MM.1S (cell line): ENCODE results near the gene HOXA2.

Experiments
- DNase-seq: peaks from one replicate; pipeline ENCODE4 v3.0.0-alpha.2; 2015
- H2AFZ ChIP-seq: fragments of 300-600 bp; sonication (generic); 2 replicates; pipeline ENCODE4 v1.6.0; 2016; ENCODE audit warnings: antibody characterized with exemption, low read length
- H3F3A ChIP-seq: fragments of 300-600 bp; sonication (generic); 2 replicates; pipeline ENCODE4 v1.6.1; 2016; ENCODE audit warnings: mild to moderate bottlenecking, antibody characterized with exemption, low read length, moderate library complexity, mixed read lengths; ENCODE audit not compliant: insufficient read depth
- H3K27ac ChIP-seq: fragments of 300-600 bp; sonication (generic); 2 replicates; pipeline ENCODE4 v1.5.1; 2016; ENCODE audit warnings: mild to moderate bottlenecking, low read length
- H3K27me3 ChIP-seq: fragments of 300-600 bp; sonication (generic); replicated peaks from 2 replicates; pipeline ENCODE4 v1.6.0; 2016; ENCODE audit warnings: low read length; ENCODE audit not compliant: insufficient read depth
- H3K36me3 ChIP-seq: fragments of 300-600 bp; sonication (generic); replicated peaks from 2 replicates; pipeline ENCODE4 v1.6.1; 2016; ENCODE audit warnings: mild to moderate bottlenecking, low read length, mixed read lengths; ENCODE audit not compliant: insufficient read depth
- H3K4me1 ChIP-seq: fragments of 300-600 bp; sonication (generic); 2 replicates; pipeline ENCODE4 v1.6.1; 2016; ENCODE audit warnings: low read length, mixed read lengths
- H3K4me2 ChIP-seq: fragments of 300-600 bp; sonication (generic); 2 replicates; pipeline ENCODE4 v1.6.0; 2016; ENCODE audit warnings: low read depth, low read length
- H3K4me3 ChIP-seq: fragments of 300-600 bp; sonication (generic); 2 replicates; pipeline ENCODE4 v1.5.1; 2016; ENCODE audit warnings: low read length, mixed read lengths
- H3K79me2 ChIP-seq: fragments of 300-600 bp; sonication (generic); 2 replicates; pipeline ENCODE4 v1.6.1; 2016; ENCODE audit warnings: mixed run types, low read length, mixed read lengths
- H3K9ac ChIP-seq: fragments of 300-600 bp; sonication (generic); 2 replicates; pipeline ENCODE4 v1.6.1; 2016; ENCODE audit warnings: low read length, mixed read lengths
- H3K9me2 ChIP-seq: fragments of 300-600 bp; sonication (generic); replicated peaks from 2 replicates; pipeline ENCODE4 v1.6.1; 2016; ENCODE audit warnings: mild to moderate bottlenecking, low read length, mixed read lengths; ENCODE audit not compliant: insufficient read depth
- H3K9me3 ChIP-seq: fragments of 300-600 bp; sonication (generic); replicated peaks from 2 replicates; pipeline ENCODE4 v1.6.1; 2016; ENCODE audit warnings: mild to moderate bottlenecking, low read length, mixed read lengths; ENCODE audit not compliant: insufficient read depth
- H4K20me1 ChIP-seq: fragments of 300-600 bp; sonication (generic); 2 replicates; pipeline ENCODE4 v1.6.1; 2016; ENCODE audit warnings: mild to moderate bottlenecking, low read length, moderate library complexity, mixed read lengths; ENCODE audit not compliant: insufficient read depth
- EZH2 ChIP-seq: fragments of 300-600 bp; sonication (generic); optimal IDR thresholded peaks from 2 replicates; pipeline ENCODE3; 2017; ENCODE audit warnings: low read depth, mild to moderate bottlenecking, antibody characterized with exemption, low read length, mixed read lengths
- EZH2phosphoT487 ChIP-seq: fragments of 300-600 bp; sonication (generic); IDR thresholded peaks from 2 replicates; pipeline ENCODE4 v1.6.1; 2018; ENCODE audit warnings: antibody characterized with exemption, low read length
- TF ChIP-seq, protein P1 (sequence below): fragments of 300-600 bp; sonication (generic); IDR thresholded peaks from 2 replicates; pipeline ENCODE4 v1.5.1; 2016; ENCODE audit warnings: antibody characterized with exemption, low read length, mixed read lengths

Gene HOXA2

GRCh38 chr7:27105301-27106031 is 3.0 kb upstream of the HOXA2 start:
- Histone ChIP-seq H3K36me3 (no peaks in the 10 kb centered on the region), H3K4me1 (no peaks in the 10 kb centered on the region), H3K9me3 (no peaks in the 10 kb centered on the region), H3K79me2 (no peaks in the 10 kb centered on the region), H3K4me3 (no peak overlapping the region), H3K4me2 (no peak overlapping the region), H3K9me2 (no peaks in the 10 kb centered on the region), H3F3A (no peaks in the 10 kb centered on the region), H3K9ac (no peak overlapping the region), H3K27me3 (peaks cover 44% of the 10 kb centered on the region), H3K27ac (no peak overlapping the region), H2AFZ (no peak overlapping the region), H4K20me1 (no peaks in the 10 kb centered on the region)
- DNase-seq: no peak
- TF ChIP-seq, protein P1, sequence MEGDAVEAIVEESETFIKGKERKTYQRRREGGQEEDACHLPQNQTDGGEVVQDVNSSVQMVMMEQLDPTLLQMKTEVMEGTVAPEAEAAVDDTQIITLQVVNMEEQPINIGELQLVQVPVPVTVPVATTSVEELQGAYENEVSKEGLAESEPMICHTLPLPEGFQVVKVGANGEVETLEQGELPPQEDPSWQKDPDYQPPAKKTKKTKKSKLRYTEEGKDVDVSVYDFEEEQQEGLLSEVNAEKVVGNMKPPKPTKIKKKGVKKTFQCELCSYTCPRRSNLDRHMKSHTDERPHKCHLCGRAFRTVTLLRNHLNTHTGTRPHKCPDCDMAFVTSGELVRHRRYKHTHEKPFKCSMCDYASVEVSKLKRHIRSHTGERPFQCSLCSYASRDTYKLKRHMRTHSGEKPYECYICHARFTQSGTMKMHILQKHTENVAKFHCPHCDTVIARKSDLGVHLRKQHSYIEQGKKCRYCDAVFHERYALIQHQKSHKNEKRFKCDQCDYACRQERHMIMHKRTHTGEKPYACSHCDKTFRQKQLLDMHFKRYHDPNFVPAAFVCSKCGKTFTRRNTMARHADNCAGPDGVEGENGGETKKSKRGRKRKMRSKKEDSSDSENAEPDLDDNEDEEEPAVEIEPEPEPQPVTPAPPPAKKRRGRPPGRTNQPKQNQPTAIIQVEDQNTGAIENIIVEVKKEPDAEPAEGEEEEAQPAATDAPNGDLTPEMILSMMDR: no peak
- TF ChIP-seq EZH2 (no peak), EZH2phosphoT487 (no peak)

DNA sequence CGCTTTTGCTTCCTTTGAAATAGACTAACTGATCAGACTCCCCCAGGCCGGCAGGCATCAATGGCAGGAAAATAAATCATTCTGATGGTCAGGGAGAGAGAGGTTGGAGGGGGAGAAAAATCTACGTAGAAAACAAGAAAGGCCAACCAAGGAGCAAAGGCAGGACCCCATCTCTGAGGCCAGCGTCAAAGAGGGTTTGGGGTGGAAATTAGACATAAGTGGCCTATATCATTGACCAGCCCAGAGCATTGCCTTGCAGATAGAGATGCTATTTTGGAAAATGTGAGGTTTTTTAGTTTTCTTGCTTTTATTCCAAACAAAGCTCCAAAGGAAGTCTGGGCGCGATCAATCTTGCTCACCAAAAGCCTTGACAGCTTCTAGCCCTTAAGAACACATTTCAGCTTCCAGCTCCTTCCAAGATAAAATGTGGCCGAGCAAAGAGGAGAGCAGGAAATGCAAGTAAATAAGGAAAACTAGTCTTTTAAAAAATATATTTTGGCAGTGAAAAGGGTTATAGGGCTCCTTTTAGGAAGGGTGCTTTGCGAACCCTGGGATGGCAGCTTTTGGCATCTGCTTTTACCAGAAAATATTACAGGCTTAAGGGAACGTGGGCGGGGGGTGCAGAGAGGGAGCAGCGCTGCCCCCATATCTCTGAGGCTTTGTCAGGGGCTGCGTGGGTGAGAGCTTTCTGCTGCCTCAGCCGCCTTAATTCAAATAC is 2.0 kb upstream of the HOXA2 start:
- H3K9me2 ChIP-seq: no peaks in the 10 kb centered on the region
- TF ChIP-seq EZH2phosphoT487 (no peak), EZH2 (no peak)
- TF ChIP-seq, protein P1: no peak
- no peaks in the 10 kb centered on the region for H3K79me2 ChIP-seq
- no peaks in the 10 kb centered on the region for H3K9me3 ChIP-seq
- no peak overlapping the region for H3K27ac ChIP-seq
- H3K27me3 ChIP-seq: peaks cover 44% of the 10 kb centered on the region
- no peaks in the 10 kb centered on the region for H3F3A ChIP-seq
- no peaks in the 10 kb centered on the region for H3K36me3 ChIP-seq
- no peak overlapping the region for H3K4me3 ChIP-seq
- no peak overlapping the region for H3K4me2 ChIP-seq
- no peaks in the 10 kb centered on the region for H4K20me1 ChIP-seq
- no peak overlapping the region for H2AFZ ChIP-seq
- no peak for DNase-seq
- H3K4me1 ChIP-seq: no peaks in the 10 kb centered on the region
- no peak overlapping the region for H3K9ac ChIP-seq

GRCh38 chr7:27103489-27104226 is 1.2 kb upstream of the HOXA2 start:
- Histone ChIP-seq H3K9ac (no peak overlapping the region), H3K36me3 (no peaks in the 10 kb centered on the region), H3K4me3 (no peak overlapping the region), H3K4me1 (no peaks in the 10 kb centered on the region), H3K79me2 (no peaks in the 10 kb centered on the region), H3K9me3 (no peaks in the 10 kb centered on the region), H3K4me2 (no peak overlapping the region), H2AFZ (no peak overlapping the region), H3K27ac (no peak overlapping the region), H3K9me2 (no peaks in the 10 kb centered on the region), H4K20me1 (no peaks in the 10 kb centered on the region), H3F3A (no peaks in the 10 kb centered on the region), H3K27me3 (peaks cover 44% of the 10 kb centered on the region)
- TF ChIP-seq EZH2phosphoT487 (no peak), EZH2 (no peak)
- TF ChIP-seq, protein P1: no peak
- no peak for DNase-seq
